ENCODE measurements around the gene EPB41L3. TPM values are rescaled to one million over a fixed set of nuclear protein-coding genes. Genes with fewer than 3 reads are reported as not detected.

The EPB41L3 gene
- total RNA-seq, 1 donor from 2014 or later, result 90.9 TPM

DNA sequence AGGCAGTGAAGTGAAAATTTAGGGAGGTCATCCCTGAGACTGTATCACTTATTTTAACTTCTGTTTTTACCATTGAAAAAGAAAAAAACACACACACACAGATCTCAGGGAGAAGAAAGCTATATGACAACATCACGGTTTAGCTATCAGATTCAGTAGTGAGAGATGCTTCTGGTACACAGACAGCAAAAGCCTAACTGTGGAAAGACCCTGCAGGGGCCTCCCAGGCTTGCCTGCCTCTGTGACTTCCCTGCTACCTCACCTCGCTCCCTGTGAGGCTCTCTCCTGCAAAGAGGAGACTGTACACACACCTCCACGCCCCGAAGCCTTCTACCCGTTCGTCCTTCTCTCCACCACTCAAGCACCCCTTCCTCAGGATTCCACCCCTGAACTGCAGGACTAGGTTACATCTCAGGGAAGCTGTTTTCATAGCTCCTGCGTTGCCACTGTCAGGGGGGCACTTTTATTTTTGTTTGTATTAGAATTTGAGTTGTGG, 86.3 kb downstream of the EPB41L3 start:
- H3K4me1 ChIP-seq, result no peaks in the 10 kb centered on the region
- H3K27me3 ChIP-seq, result no peaks in the 10 kb centered on the region
- intact Hi-C loops (cut with DNase I), result no loop called here
- no peak for TF ChIP-seq CTCF (IDR thresholded peaks at IDR 0.05)
- H3K9me3 ChIP-seq, result no peaks in the 10 kb centered on the region
- no peaks in the 10 kb centered on the region for H3K36me3 ChIP-seq
- no peak overlapping the region for H3K27ac ChIP-seq
- H3K4me3 ChIP-seq, result no peak overlapping the region
- no peak for DNase-seq (ENCODE audit: low spot score in 2 of 2)

- no peak for DNase-seq (ENCODE audit: low spot score in 2 of 2)
- intact Hi-C loops (cut with DNase I), result no loop called here
- Histone ChIP-seq H3K27ac (no peak overlapping the region), H3K4me1 (no peaks in the 10 kb centered on the region), H3K4me3 (no peak overlapping the region), H3K9me3 (no peaks in the 10 kb centered on the region), H3K36me3 (no peaks in the 10 kb centered on the region), H3K27me3 (no peaks in the 10 kb centered on the region)
- no peak for TF ChIP-seq CTCF (IDR thresholded peaks at IDR 0.05)
Observed at GRCh38 chr18:5456577-5457461, 87.0 kb downstream of the EPB41L3 start.

GRCh38 chr18:5455674-5456073, 88.1 kb downstream of the EPB41L3 start:
- Histone ChIP-seq H3K9me3 (no peaks in the 10 kb centered on the region), H3K4me3 (no peak overlapping the region), H3K36me3 (no peaks in the 10 kb centered on the region), H3K4me1 (no peaks in the 10 kb centered on the region), H3K27me3 (no peaks in the 10 kb centered on the region), H3K27ac (no peak overlapping the region)
- intact Hi-C loops (cut with DNase I), result no loop called here
- TF ChIP-seq CTCF (IDR thresholded peaks at IDR 0.05), result no peak
- no peak for DNase-seq (ENCODE audit: low spot score in 2 of 2)

DNA sequence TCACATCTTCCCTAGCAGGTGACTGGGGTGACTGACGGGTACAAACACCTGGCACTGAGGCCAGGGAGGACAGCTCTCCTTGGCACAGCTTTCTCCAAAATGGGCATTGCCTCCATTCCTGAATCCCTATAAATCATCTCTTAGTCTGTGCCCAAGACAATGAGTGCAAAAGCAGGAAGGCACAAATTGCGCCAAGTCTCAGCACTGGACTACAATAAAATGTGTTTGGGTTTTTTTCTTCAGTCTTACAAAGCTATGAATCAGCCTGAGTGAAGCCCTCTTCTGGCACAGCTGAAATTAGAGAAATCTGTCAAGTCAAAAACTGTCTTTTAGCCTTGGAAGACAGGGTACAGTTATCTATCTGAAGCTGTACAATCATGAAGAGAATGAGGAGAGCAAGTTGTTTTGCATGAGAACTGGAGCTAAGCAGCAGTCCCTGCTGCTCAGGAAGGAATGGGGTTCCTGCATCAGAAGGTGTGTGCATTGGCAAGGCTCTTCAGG, 90.8 kb downstream of the EPB41L3 start:
- Histone ChIP-seq H3K4me1 (no peaks in the 10 kb centered on the region), H3K27ac (no peak overlapping the region), H3K4me3 (no peak overlapping the region), H3K9me3 (no peaks in the 10 kb centered on the region), H3K27me3 (no peaks in the 10 kb centered on the region), H3K36me3 (no peaks in the 10 kb centered on the region)
- no peak for DNase-seq (ENCODE audit: low spot score in 2 of 2)
- intact Hi-C loops (cut with DNase I), result no loop called here
- no peak for TF ChIP-seq CTCF (IDR thresholded peaks at IDR 0.05)

DNA sequence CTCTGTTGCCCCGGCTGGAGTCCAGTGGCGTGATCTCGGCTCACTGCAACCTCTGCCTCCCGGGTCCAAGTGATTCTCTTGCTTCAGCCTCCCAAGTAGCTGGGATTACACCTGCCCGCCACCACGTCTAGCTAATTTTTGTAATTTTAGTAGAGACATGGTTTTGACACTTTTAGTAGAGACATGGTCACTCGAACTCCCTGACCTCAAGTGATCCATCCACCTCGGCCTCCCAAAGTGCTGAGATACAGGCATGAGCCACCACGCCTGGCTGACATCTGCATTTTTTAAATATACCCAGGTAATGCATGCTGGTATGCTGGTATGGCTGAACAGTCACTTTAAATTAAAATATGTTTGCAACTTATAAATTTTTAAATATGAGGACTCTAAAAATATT, 91.9 kb downstream of the EPB41L3 start:
- Histone ChIP-seq H3K4me1 (no peaks in the 10 kb centered on the region), H3K36me3 (no peaks in the 10 kb centered on the region), H3K27me3 (no peaks in the 10 kb centered on the region), H3K9me3 (no peaks in the 10 kb centered on the region), H3K27ac (no peak overlapping the region), H3K4me3 (no peak overlapping the region)
- no peak for DNase-seq (ENCODE audit: low spot score in 2 of 2)
- no peak for TF ChIP-seq CTCF (IDR thresholded peaks at IDR 0.05)
- intact Hi-C loops (cut with DNase I), result no loop called here
